ENCODE data around the gene RHEB.

RHEB gene

DNA sequence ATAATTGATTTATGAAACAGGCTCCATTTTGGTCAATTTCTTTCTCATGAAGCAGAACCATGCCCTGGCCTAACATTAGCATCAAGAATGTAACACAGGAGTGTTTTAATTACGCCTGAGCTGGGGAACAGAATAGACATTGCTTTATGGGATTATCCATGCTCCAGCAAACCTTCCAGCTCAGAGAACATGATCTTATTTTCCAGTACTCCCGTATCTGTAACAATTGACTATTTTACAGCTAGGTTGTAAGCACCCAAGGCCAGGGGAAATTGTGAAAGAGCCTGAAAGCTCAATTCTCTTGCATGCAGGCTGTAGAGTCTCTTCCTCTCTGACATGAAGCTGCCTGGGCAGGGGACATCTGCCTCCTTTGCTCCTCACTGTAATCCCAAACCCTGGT, 49.0 kb downstream of the RHEB start:
- DNase-seq (ENCODE audit: low read depth) = peak; percentile 21

DNA sequence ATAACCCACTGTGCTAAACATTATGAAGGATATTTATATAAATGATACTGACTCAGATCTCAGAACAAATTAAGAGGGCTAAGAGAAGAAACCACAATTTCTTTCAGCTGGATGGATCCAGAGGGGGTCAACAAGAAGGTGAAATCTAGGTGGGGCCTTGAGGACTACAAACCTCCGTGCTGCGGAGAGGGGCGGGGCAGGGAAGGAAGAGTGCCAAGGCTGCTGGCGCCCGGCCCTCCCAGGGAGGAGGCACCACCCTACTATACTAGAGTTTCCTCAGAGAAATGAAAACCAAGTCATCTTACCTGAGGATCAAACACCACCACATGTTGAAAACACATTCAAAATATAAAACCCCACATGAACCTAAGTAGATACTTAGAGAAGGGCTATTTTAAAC, 50.4 kb downstream of the RHEB start:
- DNase-seq (ENCODE audit: low read depth) = no peak

DNA sequence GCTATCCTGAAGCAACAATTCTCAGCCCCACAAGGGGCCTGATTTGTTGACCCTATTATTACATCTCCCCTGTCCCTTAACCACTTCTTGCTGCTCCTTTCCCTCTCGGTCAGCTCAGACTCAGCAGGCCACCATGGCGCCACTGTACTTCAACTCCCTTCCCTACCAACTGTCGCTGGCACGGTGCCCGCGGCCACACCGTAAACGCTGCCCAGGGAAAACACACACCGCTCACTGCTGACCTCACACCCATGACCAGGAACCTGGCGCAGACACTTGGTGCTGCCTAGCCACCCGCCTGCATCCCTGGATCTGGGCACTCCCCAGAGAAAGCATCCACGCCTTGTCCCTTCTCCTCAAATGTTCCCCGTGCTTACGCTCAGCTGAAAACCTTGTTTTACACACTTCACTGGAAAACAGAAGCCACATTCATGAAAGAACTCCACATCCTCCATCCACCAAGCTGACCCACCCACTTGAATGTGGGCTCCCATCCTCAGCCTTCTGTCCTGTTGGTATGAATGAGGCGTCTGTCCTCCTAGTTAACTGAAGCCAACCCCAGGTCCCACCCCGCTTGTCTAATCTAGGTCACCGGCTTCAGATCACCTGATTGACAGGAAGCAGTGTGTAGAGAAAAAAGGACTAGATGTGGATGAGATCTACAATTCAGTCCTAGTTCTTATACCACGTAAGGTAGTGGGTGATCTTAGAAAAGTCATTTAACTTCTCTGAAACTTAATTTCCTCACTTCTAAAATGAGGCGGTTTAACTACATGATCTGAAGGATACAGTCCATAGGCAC, 51.3 kb downstream of the RHEB start:
- no peak for DNase-seq (ENCODE audit: low read depth)

DNA sequence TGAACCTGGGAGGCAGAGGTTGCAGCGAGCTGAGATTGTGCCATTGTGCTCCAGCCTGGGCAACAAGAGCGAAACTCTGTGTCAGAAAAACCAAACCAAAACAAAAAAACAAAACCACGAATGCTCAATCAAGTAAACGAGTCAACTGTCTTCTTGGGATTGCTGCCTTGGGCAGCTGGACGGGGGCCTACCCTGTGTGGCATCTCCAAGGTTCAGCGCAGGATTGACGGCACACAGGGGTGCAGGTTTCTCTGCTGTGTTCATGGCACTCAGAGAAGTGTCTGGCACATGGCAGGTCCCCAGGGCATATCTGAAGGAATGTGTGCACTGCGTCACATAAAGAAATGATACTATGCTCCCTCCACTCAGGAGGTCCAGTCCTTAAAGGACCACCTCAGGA, 54.5 kb downstream of the RHEB start:
- DNase-seq (ENCODE audit: low read depth) = no peak

DNA sequence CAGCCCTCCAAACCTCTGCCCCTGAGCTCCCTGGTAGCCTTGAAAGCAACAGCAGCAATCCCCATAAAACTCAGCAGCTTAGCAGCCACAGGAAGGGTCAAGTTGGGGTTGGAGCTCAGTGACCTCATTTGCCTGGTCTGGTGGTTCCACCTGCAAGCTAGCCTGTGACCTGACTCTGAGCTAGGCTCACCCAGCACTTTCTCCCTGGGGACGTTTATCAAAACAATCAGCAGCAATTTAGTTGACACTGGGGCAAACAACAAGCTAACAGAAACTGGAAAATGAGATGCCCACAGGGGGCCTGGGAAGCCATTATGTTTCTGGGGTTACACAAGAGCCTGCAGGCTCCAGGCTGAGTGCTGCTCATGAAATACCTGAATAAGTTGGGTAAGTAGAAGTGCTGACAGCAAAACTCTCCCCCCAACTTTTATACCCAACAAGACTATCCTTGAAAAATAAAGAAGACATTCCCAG, 57.4 kb downstream of the RHEB start:
- no peak for DNase-seq (ENCODE audit: low read depth)

DNA sequence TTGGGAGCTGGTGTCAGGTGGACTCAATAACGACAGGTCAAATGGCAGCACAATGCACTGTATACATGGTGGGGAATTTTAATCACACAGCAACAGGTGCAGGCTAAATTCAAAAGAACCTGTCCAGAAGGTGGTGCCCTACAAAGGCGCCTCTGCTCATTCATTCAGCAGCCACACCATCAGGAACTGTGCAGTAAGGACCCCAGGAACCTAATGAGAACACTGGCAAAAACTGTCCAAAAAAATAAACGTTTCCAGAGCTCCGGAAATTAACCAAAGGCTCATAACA, 57.8 kb downstream of the RHEB start:
- DNase-seq (ENCODE audit: low read depth) = no peak

DNA sequence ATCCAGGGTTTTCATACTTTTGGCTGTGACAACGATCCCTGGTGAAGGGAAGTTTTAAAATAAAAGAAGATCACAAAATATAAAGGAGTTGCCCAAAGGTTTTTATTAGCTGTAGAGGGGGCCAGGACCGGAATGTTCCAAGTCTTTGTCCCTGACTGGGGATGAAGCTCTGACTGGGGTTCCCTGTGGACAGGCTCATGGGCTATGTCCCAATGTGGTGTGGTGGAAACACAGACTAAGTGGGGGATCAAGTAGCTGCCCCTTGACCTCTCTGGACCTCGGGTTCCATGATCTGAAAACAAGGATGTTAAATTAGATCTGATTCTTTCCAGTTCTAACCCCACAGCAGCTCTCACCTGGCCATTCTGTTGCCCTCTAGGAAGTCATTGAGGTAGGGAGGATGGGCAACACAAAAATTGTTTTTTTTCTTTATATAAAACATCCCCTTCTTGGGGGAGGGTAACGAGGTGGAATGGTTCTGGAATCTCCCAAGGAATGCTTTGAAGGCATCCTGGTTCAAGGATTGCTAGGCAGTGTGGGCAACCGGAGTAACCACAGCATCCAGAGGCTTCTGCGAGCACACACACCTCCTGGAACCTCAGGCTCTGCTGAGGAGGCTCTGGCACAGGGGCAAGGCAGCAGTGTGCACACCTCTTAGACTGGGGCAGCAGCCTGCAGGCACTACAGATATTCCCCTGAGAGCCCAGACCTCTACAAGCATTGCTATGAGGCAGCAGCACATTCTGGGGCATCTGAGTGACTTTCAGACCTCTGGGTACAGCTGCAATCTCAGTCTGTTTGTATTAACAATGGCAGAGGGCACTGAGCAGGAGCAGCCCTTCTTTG, 58.4 kb downstream of the RHEB start:
- DNase-seq (ENCODE audit: low read depth) = no peak

DNA sequence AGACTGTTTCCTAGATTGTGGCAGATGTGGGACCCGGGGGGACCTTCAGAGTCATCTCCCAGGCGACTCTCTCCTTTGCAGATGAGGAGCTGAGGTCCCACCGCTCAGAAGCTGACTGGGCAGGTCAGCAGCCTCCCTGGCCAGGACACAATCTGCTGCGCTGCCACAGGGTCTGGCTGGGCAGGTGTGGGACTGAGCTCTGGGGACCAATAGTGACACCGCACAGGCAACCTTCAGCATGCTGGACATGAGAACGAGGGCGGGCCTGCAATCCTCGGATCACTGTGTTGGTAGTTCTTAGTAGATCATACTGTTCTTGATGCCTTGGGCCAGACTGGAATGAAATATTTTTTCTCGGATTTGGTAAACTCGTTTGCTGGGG, 59.2 kb downstream of the RHEB start:
- DNase-seq (ENCODE audit: low read depth) = no peak

DNA sequence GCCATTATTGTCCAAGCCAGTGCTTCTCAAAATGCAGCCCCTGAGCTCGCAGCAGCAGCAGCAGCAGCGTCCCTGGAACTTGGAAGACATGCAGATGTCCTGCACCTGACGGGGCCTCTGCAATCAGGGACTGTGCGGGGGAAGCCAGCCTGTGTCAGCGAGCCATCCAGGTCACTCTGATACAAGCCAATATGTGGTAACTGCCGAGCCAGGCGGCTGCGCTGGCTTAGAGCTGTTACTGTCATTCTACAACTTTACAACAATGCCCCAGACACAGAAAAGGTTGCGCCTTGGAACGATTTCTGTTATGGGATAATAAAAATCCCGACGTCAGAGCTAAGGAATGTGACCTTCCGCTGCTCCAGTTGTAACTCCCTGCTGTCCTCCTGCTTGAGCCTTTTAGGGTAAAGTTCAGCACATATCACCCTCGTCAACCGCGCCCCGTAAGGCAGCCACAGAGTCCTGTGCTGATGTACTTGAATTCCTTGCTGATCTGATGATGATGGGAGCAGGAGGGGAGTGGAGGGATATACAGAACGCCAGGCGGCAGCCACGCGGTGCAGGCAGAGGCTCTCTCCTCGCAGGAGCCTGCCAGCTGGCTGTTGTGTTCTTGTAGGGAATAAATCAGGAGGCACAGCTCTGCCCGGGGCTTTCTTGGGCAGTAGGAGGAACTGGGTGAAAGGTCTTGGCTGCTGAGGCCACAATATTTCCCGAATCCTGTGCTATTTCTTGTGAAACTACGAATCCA, 59.8 kb downstream of the RHEB start:
- peak; percentile 81 for DNase-seq (ENCODE audit: low read depth)

DNA sequence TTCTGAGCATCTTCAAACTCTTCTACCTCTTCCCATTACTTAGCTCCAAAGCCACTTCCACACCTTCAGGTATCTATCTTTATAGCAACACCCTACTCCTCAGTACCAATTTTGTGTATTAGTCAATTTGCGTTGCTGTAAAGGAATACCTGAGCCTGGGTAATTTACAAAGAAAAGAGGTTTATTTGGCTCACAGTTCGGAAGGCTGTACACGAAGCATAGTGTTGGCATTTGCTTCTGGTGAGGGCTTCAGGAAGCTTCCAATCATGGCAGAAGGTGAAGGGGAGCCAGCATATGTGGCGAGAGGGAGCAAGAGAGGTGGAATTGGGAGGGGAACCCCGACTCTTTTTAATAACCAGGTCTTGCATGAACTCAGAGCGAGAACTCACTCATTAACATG, 62.2 kb downstream of the RHEB start:
- DNase-seq (ENCODE audit: low read depth) = no peak

DNA sequence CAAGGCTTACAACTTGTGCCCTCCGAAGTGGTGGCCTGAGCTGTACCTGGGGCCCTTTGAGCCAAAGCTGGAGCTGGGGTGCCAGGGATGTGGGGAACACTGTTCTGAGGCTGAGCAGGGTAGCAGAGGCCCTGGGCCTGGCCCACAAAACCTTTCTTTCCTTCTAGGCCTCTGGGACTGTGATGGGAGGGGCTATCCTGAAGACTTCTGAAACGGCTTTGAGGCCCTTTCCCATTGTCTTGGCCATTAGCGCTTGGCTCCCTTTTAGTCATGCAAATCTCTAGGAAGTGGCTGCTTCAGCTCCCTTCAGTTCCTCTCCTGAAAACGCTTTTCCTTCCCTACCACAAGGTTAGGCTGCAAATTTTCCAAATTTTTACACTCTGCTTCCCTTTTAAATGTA, 62.9 kb downstream of the RHEB start:
- DNase-seq (ENCODE audit: low read depth) = no peak

DNA sequence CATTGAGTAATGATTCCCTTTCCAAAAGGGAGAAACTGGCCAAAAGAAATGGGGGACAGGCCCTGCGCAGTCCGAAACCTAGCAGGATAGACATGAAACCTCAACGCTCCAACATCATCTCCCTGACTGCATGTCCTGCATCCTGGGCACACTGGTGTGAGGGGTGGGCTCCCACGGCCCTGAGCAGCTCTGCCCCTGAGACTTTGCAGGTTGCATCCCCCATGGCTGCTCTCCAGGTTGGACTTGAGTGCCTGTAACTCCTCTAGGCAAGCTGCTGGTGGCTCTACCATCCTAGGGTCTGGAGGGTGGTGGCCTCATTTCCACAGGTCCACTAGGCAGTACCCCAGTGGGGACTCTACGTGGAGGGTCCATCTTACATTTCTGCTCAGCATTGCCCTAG, 63.4 kb downstream of the RHEB start:
- no peak for DNase-seq (ENCODE audit: low read depth)

DNA sequence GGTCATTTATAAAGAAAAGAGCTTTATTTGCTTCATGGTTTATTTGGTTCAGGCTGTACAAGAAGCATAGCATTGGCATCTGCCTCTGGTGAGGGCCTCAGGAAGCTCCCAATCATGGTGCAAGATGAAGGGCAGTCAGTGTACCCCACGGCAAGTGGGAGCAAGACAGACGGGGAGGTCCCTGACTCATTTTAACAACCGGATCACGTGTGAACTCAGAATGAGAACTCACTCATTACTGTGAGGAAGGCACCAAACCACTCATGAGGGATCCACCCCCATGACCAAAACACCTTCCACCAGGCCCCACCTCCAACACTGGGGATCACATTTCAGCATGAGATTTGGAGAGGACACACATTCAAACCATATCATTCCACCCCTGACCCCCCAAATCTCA, 64.0 kb downstream of the RHEB start:
- DNase-seq (ENCODE audit: low read depth) = no peak

DNA sequence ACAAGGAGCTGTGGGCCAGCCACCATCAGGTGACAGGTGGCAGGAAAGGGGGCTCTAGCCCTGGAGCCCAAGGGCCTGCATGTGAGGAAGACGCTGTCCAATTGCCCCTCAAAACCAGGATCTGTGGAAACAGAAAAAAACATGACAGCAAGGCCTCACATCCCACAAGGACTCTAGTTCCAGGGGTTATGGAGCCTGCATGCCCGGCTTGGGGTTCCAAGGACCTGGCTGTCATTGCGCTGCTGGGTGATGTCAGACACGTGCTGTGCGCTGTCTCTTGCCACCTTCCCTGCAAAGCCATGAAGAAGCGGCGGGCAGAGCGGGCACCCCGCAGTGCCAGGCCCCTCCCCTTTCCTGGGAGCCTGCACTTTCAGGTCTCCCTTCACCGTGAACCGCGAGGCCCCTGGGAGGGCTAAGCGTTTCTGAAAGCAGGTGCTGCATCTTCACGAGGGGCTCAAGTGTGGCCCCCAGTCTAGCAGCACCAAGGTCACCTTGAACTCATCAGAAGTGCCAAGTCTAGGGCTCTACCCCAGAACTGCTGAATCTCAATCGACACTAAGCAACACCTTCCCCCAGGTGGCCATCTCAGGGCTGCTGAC, 64.7 kb downstream of the RHEB start:
- DNase-seq (ENCODE audit: low read depth) = no peak

DNA sequence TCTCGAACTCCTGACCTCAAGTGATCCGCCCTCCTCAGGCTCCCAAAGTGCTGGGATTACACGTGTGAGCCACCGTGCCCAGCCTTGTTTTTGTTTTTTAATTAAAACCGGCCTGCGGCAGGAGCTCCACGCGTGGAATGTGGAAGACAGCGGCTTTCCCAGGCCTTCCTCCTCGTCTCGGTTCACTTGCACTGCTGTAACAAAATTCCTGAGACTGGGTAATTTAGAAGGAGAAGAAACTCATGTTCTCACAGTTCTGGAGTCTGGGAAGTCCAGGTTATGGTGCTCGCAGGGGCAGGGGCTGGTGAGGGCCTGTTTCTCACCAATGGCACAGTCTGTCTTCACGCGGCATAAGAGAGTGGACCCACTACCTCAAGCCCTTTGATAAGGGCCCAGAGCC, 65.4 kb downstream of the RHEB start:
- no peak for DNase-seq (ENCODE audit: low read depth)

DNA sequence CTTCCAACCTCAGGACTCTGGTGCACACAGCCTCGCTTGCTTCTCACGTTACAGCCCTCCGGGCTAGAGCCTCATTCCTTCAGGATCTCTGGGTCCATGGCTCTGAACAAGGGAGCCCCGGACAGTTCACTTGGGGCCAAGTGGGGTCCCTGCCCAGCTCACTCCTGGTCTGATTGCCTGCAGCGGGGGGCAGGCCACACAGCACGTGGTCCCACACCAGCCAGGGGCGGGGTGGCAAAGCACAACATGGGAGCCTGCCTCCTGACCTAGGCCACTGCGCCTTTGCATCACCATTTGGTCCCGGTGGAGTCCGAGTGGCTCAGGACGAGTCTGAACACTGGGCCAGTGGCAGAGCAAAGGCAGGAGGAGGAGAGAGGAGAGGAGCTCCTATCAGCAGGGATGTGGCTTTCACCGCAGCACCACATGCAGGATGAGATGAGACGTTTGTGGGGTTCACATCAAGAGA, 66.3 kb downstream of the RHEB start:
- no peak for DNase-seq (ENCODE audit: low read depth)

DNA sequence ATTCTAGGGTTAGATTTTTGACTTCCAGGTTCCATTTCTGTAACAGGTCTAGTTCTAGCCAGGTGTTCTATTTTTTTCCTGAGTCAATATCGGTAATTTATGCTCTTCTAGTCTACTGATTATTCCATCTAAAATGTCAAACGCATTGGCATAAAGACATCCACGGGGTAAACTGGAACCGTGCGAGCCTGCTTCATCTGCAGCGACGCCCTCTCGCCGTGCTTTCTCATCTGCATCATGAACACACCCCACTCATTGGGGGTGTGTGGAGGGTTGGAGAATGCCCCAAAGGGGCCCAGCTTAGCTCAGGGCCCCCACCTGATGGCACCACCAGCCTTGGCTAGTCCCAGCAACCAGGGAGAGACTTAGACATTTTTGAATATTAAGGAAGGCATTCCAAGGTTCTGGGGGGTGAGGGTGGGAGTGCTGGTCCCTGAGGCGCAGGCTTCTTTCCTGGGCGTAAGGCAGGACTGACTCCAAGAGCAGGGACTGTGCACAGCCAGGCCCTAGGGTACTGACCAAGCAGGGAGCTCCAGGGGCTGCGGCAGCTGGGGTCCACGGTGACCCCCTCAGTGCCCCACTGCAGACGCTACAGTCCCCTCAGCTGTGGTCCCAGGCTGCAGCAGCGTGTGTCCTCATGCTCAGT, 66.9 kb downstream of the RHEB start:
- DNase-seq (ENCODE audit: low read depth) = no peak

DNA sequence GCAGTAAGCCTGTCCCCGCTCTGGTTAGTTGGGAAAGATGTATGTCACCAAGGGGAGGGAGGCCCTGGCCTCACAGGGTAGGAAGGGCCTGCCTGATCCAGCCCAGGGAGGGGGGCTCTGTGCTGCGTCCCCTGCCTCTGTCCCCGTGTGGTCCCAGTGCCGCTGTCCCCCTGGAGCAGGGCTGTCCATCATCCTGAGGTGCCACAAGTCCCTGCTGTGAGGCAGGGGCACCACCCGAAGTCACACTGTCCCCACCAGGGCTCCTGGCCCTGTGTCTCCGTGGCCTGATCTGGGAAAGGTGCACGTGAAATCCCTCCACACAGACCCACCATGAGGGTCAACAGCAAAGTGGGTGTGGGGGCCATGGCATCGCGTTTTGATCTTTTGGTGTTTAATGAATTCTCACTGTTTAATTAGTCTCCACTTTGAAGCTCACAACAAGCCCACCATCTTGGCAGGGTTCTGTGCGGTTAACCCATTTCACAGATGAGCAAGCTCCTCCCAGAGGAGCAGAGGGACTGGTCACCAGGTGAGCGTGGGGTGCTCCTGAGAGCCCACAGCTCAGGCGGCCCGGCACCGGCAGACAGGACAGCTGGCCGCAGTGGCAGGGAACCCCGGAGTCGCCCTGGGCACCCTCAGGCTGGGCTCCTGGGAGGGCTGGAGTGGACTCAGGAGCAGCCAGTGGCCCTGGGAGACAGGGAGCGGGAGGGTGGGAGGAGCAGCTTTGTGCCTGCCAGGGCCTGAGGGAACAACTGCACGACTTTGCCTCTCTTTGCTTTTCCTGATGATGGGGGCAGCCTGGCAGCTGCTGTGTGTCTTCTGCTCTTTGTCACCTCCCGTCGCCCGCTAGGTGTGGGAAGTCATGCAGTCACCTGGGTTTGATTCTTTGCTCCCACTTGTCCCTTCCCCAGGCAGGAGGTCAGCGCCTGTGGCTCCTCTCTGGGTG, 67.8 kb downstream of the RHEB start:
- DNase-seq (ENCODE audit: low read depth) = no peak

DNA sequence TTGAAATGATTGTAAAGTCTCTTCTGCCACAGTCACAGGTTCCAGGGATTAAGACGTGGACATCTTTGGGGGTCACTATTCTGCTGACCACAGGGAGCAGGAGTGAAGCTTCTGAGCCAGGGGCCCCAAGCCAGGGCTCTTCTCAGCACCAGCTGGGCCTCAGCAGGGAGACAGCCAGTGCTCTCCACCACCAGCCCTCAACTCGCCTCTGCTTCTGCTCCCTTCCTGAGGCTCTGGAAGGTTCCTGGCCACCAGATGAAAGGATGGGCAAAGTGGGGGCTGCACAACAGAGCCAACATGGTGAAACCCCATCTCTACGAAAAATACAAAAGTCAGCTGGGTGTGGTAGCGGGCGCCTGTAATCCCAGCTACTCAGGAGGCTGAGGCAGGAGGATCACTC, 68.5 kb downstream of the RHEB start:
- no peak for DNase-seq (ENCODE audit: low read depth)

DNA sequence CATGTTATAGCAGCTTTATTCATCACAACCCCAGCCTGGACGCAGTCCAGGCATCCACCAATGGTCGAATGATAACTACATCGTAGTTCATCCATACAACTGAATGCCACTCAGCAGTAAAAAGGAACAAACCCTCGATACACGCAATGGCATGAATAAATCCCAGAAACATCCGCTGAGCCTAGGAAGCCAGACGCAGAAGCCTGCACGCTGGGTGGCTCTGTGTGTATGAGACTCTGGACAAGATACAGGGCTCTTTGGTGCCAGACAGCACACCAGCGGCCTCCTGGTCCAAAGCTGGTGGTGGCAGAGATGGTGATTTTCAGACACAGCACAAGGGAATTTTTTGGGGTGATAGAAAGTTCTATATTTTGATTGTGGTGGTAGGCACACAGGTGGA, 69.7 kb downstream of the RHEB start:
- DNase-seq (ENCODE audit: low read depth) = no peak

All from iris pigment epithelial cell (primary cell).